CD14-positive monocyte (primary cell): Measurements from ENCODE around the gene GARIN3. TPM values are rescaled to one million over a fixed set of nuclear protein-coding genes. Genes with fewer than 3 reads are reported as not detected.

ENCODE experiments used
- DNase-seq, 3 donors: peaks; one replicate each; pipeline ENCODE4 v3.0.0-alpha.2; 2011 to 2022
- H2AFZ ChIP-seq: 2 replicates; pipeline ENCODE4 v1.6.0; 2012; ENCODE audit warnings: mild to moderate bottlenecking, low read depth, low read length, inconsistent platforms; ENCODE audit not compliant: insufficient read depth, poor library complexity, severe bottlenecking
- H3K27ac ChIP-seq, 2 donors: 1 replicate in 1 of 2; 2 replicates in 1 of 2; pipeline ENCODE4 v1.5.1; 2012 to 2013; ENCODE audit warnings: low read length in 2 of 2, control low read depth in 1 of 2, inconsistent platforms in 1 of 2, low read depth in 1 of 2, mild to moderate bottlenecking in 1 of 2
- H3K27me3 ChIP-seq, 2 donors: one replicate each; pipeline versions ENCODE4 v1.6.0 to v1.6.1; 2011 to 2013; ENCODE audit warnings: low read length in 2 of 2; ENCODE audit not compliant: control insufficient read depth in 2 of 2, insufficient read depth in 2 of 2
- H3K36me3 ChIP-seq, 2 donors: replicated peaks in 1 of 2; 1 replicate in 1 of 2; 2 replicates in 1 of 2; pipeline versions ENCODE4 v1.5.1 to v1.6.1; 2012 to 2013; ENCODE audit warnings: low read length in 2 of 2, control low read depth in 1 of 2, inconsistent platforms in 1 of 2, mild to moderate bottlenecking in 1 of 2; ENCODE audit not compliant: insufficient read depth in 2 of 2, control insufficient read depth in 1 of 2
- H3K4me1 ChIP-seq, 2 donors: 1 replicate in 1 of 2; 2 replicates in 1 of 2; pipeline versions ENCODE4 v1.5.1 to v1.6.1; 2012 to 2013; ENCODE audit warnings: low read length in 2 of 2, control low read depth in 1 of 2, inconsistent platforms in 1 of 2, mild to moderate bottlenecking in 1 of 2, moderate library complexity in 1 of 2; ENCODE audit not compliant: insufficient read depth in 2 of 2, control insufficient read depth in 1 of 2
- H3K4me2 ChIP-seq: replicated peaks from 2 replicates; pipeline ENCODE3; 2012; ENCODE audit warnings: low read length, moderate library complexity, mild to moderate bottlenecking; ENCODE audit not compliant: poor library complexity, severe bottlenecking; ENCODE audit errors: extremely low read depth
- H3K4me3 ChIP-seq, 3 experiments: fragments of 200-600 bp in 1 of 3; sonication (generic) in 1 of 3; replicated peaks in 1 of 3; 1 replicate in 2 of 3; 2 replicates in 1 of 3; pipeline ENCODE4 v1.5.1; 2011 to 2013; ENCODE audit warnings: low read length in 3 of 3, mild to moderate bottlenecking in 3 of 3, control low read depth in 2 of 3, low read depth in 2 of 3, inconsistent platforms in 1 of 3, moderate library complexity in 1 of 3
- H3K79me2 ChIP-seq: 2 replicates; pipeline ENCODE4 v1.6.0; 2012; ENCODE audit warnings: mild to moderate bottlenecking, control low read depth, inconsistent platforms, low read length, moderate library complexity; ENCODE audit not compliant: insufficient read depth
- H3K9ac ChIP-seq: 2 replicates; pipeline ENCODE4 v1.6.0; 2017; ENCODE audit warnings: low read length, mild to moderate bottlenecking; ENCODE audit not compliant: insufficient read depth, poor library complexity, severe bottlenecking
- H3K9me3 ChIP-seq, 2 donors: replicated peaks in 1 of 2; 1 replicate in 1 of 2; 2 replicates in 1 of 2; pipeline versions ENCODE4 v1.5.1 to v1.6.1; 2012 to 2013; ENCODE audit warnings: low read length in 2 of 2, control low read depth in 1 of 2; ENCODE audit not compliant: control insufficient read depth in 1 of 2, insufficient read depth in 1 of 2
- H4K20me1 ChIP-seq: 2 replicates; pipeline ENCODE4 v1.6.0; 2012; ENCODE audit warnings: mild to moderate bottlenecking, low read length, control low read depth, moderate library complexity; ENCODE audit not compliant: insufficient read depth
- H3K27ac Mint-ChIP-seq, 7 donors: one replicate each; pipeline ENCODE4 v1.8.0; 2020; ENCODE audit warnings: mild to moderate bottlenecking in 7 of 7, mixed read lengths in 7 of 7, moderate library complexity in 6 of 7, inconsistent platforms in 2 of 7
- H3K27me3 Mint-ChIP-seq, 3 donors: one replicate each; pipeline ENCODE4 v1.8.0; 2021 to 2022; ENCODE audit warnings: low read depth in 3 of 3, mild to moderate bottlenecking in 3 of 3, mixed read lengths in 3 of 3, moderate library complexity in 3 of 3, inconsistent platforms in 1 of 3
- H3K36me3 Mint-ChIP-seq, 2 donors: one replicate each; pipeline ENCODE4 v1.8.0; 2020; ENCODE audit warnings: mixed read lengths in 2 of 2, inconsistent platforms in 1 of 2, mild to moderate bottlenecking in 1 of 2
- H3K4me1 Mint-ChIP-seq: one replicate; pipeline ENCODE4 v1.8.0; 2020; ENCODE audit warnings: mild to moderate bottlenecking, mixed read lengths
- H3K4me3 Mint-ChIP-seq, 2 donors: one replicate each; pipeline ENCODE4 v1.8.0; 2020; ENCODE audit warnings: mild to moderate bottlenecking in 2 of 2, mixed read lengths in 2 of 2, moderate library complexity in 1 of 2
- H3K9me3 Mint-ChIP-seq, 7 donors: one replicate each; pipeline ENCODE4 v1.8.0; 2020 to 2022; ENCODE audit warnings: mixed read lengths in 7 of 7, mild to moderate bottlenecking in 6 of 7, moderate library complexity in 6 of 7, inconsistent platforms in 2 of 7
- CTCF ChIP-seq: fragments of 200-600 bp; IDR thresholded peaks from one replicate; pipeline ENCODE4 v1.8.0; 2022; ENCODE audit warnings: antibody characterized with exemption, mild to moderate bottlenecking
- WGBS: methylation state at CpG from one replicate; pipeline ENCODE4 v1.1.5; 2013; ENCODE audit warnings: missing lambda C conversion rate; ENCODE audit not compliant: insufficient coverage; 5-methylcytosine and 5-hydroxymethylcytosine counted together
- intact Hi-C, 2 donors: fragments of 100-400 bp; cut with micrococcal nuclease; formaldehyde crosslinking; loops; one replicate each; pipeline versions ENCODE4 v1.15.0 to v1.15.1; 2023
- polyA plus RNA-seq, 3 donors: library from polyadenylated mRNA; depleted of rRNA in 1 of 3; unstranded in 2 of 3; stranded (reverse) in 1 of 3; fragments of 300-500 nt in 2 of 3; fragments of >200 nt in 1 of 3; fragmentation: Illumina TruSeq in 2 of 3; gene quantifications; 1 replicate in 2 of 3; 2 replicates in 1 of 3; pipeline ENCODE4 v1.2.3, GENCODE V29; 2012 to 2021

GARIN3 gene
- polyA plus RNA-seq, 3 donors: not detected

GRCh38 chr5:157120102-157120501, 46.0 kb downstream of the GARIN3 start:
- peaks cover 0 to 5% of the 10 kb centered on the region in 2 donors for H3K4me1 ChIP-seq
- no peak for TF ChIP-seq CTCF
- H3K27me3 ChIP-seq: no peaks in the 10 kb centered on the region
- H3K9me3 ChIP-seq: peaks cover 9 to 17% of the 10 kb centered on the region in 2 donors
- no peak overlapping the region for H3K4me3 ChIP-seq
- Mint-ChIP-seq H3K36me3 (no peaks in the 10 kb centered on the region), H3K27ac (peak overlapping the region in 2 of 7 donors; percentile 26 to 44), H3K4me3 (no peak overlapping the region), H3K9me3 (peaks cover 12 to 23% (median 20%) of the 10 kb centered on the region in 7 donors), H3K4me1 (peaks cover 11% of the 10 kb centered on the region), H3K27me3 (peaks cover 0 to 1% (median 0%) of the 10 kb centered on the region in 3 donors)
- H3K27ac ChIP-seq: no peak overlapping the region
- intact Hi-C loops: no loop called here
- no peaks in the 10 kb centered on the region for H4K20me1 ChIP-seq
- H3K79me2 ChIP-seq: no peaks in the 10 kb centered on the region
- no peak for DNase-seq
- 100% methylated on average over 1 of the region's 1 CpG for WGBS
- H3K9ac ChIP-seq: no peak overlapping the region
- no peak overlapping the region for H3K4me2 ChIP-seq
- H2AFZ ChIP-seq: no peak overlapping the region
- H3K36me3 ChIP-seq: no peaks in the 10 kb centered on the region

- H3K27ac ChIP-seq: no peak overlapping the region
- H3K9ac ChIP-seq: no peak overlapping the region
Measured at GRCh38 chr5:157116483-157116954, 49.5 kb downstream of the GARIN3 start.

More at GRCh38 chr5:157116483-157116954, 49.5 kb downstream of the GARIN3 start:
- 87% methylated on average over 3 of the region's 6 CpGs for WGBS
- no peak overlapping the region for H2AFZ ChIP-seq
- H3K36me3 Mint-ChIP-seq: no peaks in the 10 kb centered on the region
- no peaks in the 10 kb centered on the region for H3K27me3 Mint-ChIP-seq
- H3K4me3 ChIP-seq: no peak overlapping the region
- intact Hi-C loops: no loop called here
- H3K4me3 Mint-ChIP-seq: no peak overlapping the region
- peaks cover 14 to 22% of the 10 kb centered on the region in 2 donors for H3K4me1 ChIP-seq
- no peak for TF ChIP-seq CTCF
- no peaks in the 10 kb centered on the region for H3K27me3 ChIP-seq
- no peak for DNase-seq
- H4K20me1 ChIP-seq: no peaks in the 10 kb centered on the region
- H3K4me2 ChIP-seq: no peak overlapping the region
- H3K36me3 ChIP-seq: no peaks in the 10 kb centered on the region
- H3K4me1 Mint-ChIP-seq: peaks cover 29% of the 10 kb centered on the region
- peaks cover 7 to 12% (median 8%) of the 10 kb centered on the region in 7 donors for H3K9me3 Mint-ChIP-seq
- no peak overlapping the region for H3K27ac Mint-ChIP-seq
- H3K79me2 ChIP-seq: no peaks in the 10 kb centered on the region
- H3K9me3 ChIP-seq: peaks cover 7 to 9% of the 10 kb centered on the region in 2 donors
